ENCODE data around the gene RPL31. TPM values are rescaled to one million over a fixed set of nuclear protein-coding genes. Genes with fewer than 3 reads are reported as not detected.

The RPL31 gene
- total RNA-seq, 1 donor from 2014 or later = 1,065 TPM

DNA sequence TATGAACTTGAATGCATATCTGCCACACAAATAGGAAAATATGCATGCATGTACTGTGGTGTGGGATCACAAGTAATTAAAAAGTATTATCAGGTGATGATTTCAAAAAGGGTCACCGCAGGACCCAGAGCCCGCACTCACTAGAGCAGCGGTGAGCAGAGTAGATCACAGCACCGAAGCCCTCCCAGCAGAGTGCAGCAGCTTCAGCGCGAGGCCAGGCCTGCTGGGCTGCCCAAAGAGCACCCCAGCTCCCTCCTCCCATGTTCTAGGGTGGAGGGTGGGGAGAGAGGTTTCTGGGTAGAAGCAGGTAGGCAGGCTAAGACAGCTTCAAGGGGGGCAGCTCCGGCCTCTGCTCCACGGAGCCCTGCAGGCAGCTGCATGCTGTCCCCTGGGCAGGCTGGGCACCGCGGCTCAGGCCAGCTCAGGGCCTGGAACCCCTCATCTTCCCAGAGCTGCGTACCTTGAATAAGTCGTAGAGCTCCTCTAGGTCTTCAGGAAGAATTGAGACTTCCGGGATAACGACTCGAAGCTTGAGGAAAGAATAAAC, 24.9 kb downstream of the RPL31 start:
- Histone ChIP-seq H3K36me3 (peaks cover 66% of the 10 kb centered on the region), H3K4me3 (no peak overlapping the region), H3K27me3 (ENCODE audit: low read depth) (no peaks in the 10 kb centered on the region), H3K27ac (no peak overlapping the region), H3K9me3 (no peaks in the 10 kb centered on the region), H3K4me1 (no peaks in the 10 kb centered on the region)
- ATAC-seq = no peak
- intact Hi-C loops (cut with DNase I) = no loop called here
- TF ChIP-seq, protein P1, sequence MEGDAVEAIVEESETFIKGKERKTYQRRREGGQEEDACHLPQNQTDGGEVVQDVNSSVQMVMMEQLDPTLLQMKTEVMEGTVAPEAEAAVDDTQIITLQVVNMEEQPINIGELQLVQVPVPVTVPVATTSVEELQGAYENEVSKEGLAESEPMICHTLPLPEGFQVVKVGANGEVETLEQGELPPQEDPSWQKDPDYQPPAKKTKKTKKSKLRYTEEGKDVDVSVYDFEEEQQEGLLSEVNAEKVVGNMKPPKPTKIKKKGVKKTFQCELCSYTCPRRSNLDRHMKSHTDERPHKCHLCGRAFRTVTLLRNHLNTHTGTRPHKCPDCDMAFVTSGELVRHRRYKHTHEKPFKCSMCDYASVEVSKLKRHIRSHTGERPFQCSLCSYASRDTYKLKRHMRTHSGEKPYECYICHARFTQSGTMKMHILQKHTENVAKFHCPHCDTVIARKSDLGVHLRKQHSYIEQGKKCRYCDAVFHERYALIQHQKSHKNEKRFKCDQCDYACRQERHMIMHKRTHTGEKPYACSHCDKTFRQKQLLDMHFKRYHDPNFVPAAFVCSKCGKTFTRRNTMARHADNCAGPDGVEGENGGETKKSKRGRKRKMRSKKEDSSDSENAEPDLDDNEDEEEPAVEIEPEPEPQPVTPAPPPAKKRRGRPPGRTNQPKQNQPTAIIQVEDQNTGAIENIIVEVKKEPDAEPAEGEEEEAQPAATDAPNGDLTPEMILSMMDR (IDR thresholded peaks at IDR 0.05) = no peak
- no peak for DNase-seq

DNA sequence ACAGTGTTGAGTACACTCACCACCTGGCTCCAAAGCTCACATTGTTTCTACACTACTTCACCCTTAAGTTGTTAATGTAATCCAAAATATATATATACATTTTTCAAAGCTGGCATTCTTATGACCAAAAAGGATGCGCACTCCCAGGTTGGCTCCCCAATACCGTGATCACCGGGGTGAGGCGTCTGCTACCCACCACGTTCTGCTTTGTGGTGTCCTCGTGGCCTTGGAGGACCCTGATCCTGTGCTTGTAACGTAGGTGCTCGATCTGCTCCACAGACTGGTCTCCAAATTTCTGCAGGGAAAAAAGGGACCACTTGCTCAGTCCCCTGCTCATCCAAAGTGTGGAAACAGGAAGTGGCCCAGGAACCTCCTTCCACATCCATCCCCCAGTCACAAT, 25.8 kb downstream of the RPL31 start:
- H3K9me3 ChIP-seq = no peaks in the 10 kb centered on the region
- H3K27ac ChIP-seq = no peak overlapping the region
- DNase-seq (no peak), ATAC-seq (no peak)
- intact Hi-C loops (cut with DNase I) = no loop called here
- peaks cover 71% of the 10 kb centered on the region for H3K36me3 ChIP-seq
- no peaks in the 10 kb centered on the region for H3K4me1 ChIP-seq
- no peaks in the 10 kb centered on the region for H3K27me3 ChIP-seq (ENCODE audit: low read depth)
- TF ChIP-seq, protein P1 (IDR thresholded peaks at IDR 0.05) = no peak
- H3K4me3 ChIP-seq = no peak overlapping the region

DNA sequence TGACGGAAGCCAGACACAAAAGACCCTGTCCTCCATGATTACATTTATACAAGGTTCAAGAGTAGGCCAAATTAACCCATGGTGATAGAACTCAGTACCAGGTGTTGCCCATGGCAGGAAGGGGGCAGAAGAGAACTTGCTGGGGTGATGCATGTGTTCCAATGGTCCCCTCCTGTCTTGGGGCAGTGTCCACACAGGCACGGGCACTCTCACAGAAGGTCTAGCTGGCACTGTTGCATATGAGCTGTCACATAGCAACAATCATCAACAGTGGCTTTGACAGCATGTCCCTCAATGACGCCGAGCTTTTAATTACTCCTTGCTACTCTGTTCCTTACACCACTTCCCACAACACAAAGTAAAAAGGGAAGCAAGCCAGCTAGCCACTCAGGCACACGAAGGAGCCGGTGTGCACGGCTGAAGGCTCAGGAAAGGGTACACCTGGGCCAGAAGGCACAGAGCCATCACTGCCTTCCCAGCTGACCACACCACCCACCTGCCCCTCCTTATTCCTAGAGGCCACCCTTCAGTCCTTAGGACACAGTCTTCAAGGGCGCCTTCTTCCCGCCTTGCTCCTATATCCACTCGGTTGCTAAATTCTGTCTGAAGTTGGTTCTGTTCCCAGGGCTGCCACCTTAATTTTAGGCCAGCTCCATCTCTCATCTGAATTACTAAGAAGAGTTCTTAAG, 28.9 kb downstream of the RPL31 start:
- H3K9me3 ChIP-seq = no peaks in the 10 kb centered on the region
- no peak overlapping the region for H3K27ac ChIP-seq
- peak; percentile 49 to 54 for ATAC-seq
- peaks cover 75% of the 10 kb centered on the region for H3K36me3 ChIP-seq
- H3K4me1 ChIP-seq = no peaks in the 10 kb centered on the region
- no peak for DNase-seq
- H3K27me3 ChIP-seq (ENCODE audit: low read depth) = no peaks in the 10 kb centered on the region
- TF ChIP-seq, protein P1 (IDR thresholded peaks at IDR 0.05) = no peak
- H3K4me3 ChIP-seq = no peak overlapping the region
- intact Hi-C loops (cut with DNase I) = no loop called here

DNA sequence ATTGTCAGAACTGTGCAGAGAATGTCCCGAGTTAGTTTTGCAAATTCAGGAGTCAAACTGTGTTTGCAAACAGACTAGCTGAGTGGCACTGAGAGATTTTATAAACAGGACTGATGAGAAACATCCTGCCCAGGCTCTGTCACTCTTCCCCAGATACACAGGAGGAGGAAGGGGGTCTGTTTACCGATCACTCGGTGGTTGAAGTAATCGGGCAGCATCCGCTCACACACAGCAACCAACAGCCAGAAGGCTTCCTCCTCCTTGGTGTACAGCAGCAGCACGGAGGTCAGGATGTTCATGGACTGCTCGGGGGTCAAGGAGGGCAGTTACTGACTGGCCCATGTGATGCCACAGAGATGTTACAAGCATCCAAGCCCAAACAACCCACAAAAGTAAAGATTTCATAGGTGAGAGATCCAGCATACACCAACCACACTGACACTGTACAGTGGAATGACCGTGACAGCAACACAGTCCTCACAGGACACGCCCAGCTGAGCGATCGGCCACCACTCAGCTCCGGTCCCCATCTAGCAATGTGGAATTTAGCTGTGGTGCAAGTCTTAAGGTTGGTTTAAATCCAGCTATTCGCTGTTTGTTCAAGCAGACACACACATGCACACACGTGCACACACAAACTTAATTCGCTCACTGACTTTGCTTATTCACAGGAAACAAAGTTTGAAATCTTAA, 30.1 kb downstream of the RPL31 start:
- Histone ChIP-seq H3K4me3 (no peak overlapping the region), H3K27me3 (ENCODE audit: low read depth) (no peaks in the 10 kb centered on the region), H3K9me3 (no peaks in the 10 kb centered on the region), H3K27ac (peak overlapping the region; percentile 9), H3K36me3 (peaks cover 70% of the 10 kb centered on the region), H3K4me1 (no peaks in the 10 kb centered on the region)
- ATAC-seq (no peak), DNase-seq (no peak)
- TF ChIP-seq, protein P1 (IDR thresholded peaks at IDR 0.05) = no peak
- intact Hi-C loops (cut with DNase I) = no loop called here

DNA sequence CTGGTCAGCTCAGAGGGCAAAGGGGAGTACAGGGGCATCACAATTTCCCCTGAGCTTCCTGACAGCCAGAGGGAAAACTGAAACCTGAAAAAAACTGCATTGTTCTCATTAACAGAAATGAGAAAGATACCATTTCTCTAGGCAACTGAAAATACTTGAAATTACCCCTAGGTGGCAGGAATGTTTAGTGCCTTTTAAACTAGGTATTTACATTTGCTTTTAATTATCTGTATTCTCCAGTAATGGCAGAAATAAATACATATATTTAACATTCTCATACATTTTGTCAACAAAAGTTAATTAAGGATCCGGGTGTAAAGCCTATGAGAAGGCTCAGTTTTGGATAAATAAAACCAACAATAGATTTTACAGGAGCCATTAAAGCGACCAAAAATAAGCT, 34.5 kb downstream of the RPL31 start:
- DNase-seq (no peak), ATAC-seq (no peak)
- Histone ChIP-seq H3K4me3 (no peak overlapping the region), H3K36me3 (peaks cover 89% of the 10 kb centered on the region), H3K27me3 (ENCODE audit: low read depth) (no peaks in the 10 kb centered on the region), H3K27ac (no peak overlapping the region), H3K9me3 (no peaks in the 10 kb centered on the region), H3K4me1 (peaks cover 14% of the 10 kb centered on the region)
- TF ChIP-seq, protein P1 (IDR thresholded peaks at IDR 0.05) = peak; percentile 42
- intact Hi-C loops (cut with DNase I) = no loop called here

Data from lower lobe of right lung (tissue), 2 donors.